ENCODE data around the gene COX6A2.

COX6A2 gene

DNA sequence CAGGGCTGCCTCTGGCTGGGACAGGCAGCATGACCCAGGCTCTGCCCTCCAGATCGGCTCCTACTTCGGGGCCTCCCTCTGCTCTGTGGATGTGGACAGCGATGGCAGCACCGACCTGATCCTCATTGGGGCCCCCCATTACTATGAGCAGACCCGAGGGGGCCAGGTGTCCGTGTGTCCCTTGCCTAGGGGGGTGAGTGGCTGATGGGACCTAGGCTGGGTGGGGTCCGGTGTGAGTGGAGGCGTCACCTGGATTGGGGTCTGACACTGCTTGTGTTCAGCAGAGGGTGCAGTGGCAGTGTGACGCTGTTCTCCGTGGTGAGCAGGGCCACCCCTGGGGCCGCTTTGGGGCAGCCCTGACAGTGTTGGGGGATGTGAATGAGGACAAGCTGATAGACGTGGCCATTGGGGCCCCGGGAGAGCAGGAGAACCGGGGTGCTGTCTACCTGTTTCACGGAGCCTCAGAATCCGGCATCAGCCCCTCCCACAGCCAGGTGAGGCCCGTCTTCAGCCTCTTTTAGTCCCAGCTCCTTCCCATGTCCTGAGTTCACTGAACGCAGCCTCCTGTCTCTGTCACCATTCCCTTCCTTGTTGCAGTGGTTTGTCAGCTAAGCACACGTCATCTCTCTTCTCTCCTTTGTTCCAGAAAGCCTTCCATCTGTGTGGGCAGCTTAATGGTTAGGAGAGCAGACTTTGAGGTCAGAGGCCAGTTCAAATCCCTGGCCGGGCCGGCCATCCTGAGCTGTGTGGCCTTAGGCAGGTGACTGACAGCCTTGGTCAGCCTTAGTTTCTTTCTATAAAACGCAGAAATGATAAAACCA lies 16.9 kb downstream of the COX6A2 start:
- H3K79me2 ChIP-seq (ENCODE audit: control insufficient read depth, insufficient read depth, low read length), result no peaks in the 10 kb centered on the region
- no peak overlapping the region for H3K18ac ChIP-seq (ENCODE audit: low read length)
- DNase-seq, result no peak
- H2BK120ac ChIP-seq (ENCODE audit: low read depth, low read length), result no peak overlapping the region
- no peak overlapping the region for H2BK15ac ChIP-seq (replicated peaks; ENCODE audit: low read depth)
- no peak overlapping the region for H4K5ac ChIP-seq (ENCODE audit: low read length)
- no peak overlapping the region for H3K4ac ChIP-seq (ENCODE audit: low read depth, low read length)
- no peak overlapping the region for H2AK5ac ChIP-seq (ENCODE audit: low read length)
- no peaks in the 10 kb centered on the region for H3K36me3 ChIP-seq (ENCODE audit: control insufficient read depth, insufficient read depth, low read length)
- H3K27me3 ChIP-seq (ENCODE audit: insufficient read depth, low read length, poor library complexity), result no peaks in the 10 kb centered on the region
- no peak overlapping the region for H2BK5ac ChIP-seq (ENCODE audit: low read length)
- H3K79me1 ChIP-seq (ENCODE audit: low read length), result no peaks in the 10 kb centered on the region
- no peak overlapping the region for H3K4me3 ChIP-seq (ENCODE audit: low read length)
- H3K56ac ChIP-seq (ENCODE audit: low read length), result no peak overlapping the region
- H3K23ac ChIP-seq (ENCODE audit: low read length), result no peak overlapping the region
- H3K4me2 ChIP-seq (ENCODE audit: low read length), result no peak overlapping the region
- no peak overlapping the region for H4K8ac ChIP-seq (ENCODE audit: low read depth, low read length)
- WGBS (ENCODE audit: extremely low coverage, insufficient coverage, low lambda C conversion rate), result no CpG with 5 or more reads among the region's 22 CpGs
- no peak overlapping the region for H3K9ac ChIP-seq (ENCODE audit: low read length)
- H3K4me1 ChIP-seq (ENCODE audit: control insufficient read depth, low read depth, low read length), result no peaks in the 10 kb centered on the region
- H3K27ac ChIP-seq (ENCODE audit: low read depth, low read length), result no peak overlapping the region

DNA sequence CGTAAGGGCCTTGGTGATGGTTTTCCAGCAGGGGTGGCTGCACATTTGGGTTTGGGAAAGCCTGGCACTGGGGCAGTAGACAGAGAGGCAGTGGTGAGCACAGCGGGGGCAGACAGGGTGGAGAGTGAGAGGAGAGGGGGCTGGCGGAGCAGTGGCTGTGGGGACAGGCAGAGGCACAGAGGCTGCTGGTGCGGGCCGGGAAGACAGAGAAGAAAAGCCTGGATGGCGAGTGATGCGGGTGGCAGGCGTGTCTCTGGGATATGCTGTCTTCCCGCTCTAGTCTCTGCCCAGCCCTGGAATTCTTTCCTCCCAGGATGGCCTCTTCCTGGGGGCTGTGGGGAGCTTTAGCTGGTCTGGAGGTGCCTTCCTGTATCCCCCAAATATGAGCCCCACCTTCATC lies 18.1 kb downstream of the COX6A2 start:
- Histone ChIP-seq H3K4me2 (ENCODE audit: low read length) (no peak overlapping the region), H3K36me3 (ENCODE audit: control insufficient read depth, insufficient read depth, low read length) (no peaks in the 10 kb centered on the region), H3K9ac (ENCODE audit: low read length) (no peak overlapping the region), H2AK5ac (ENCODE audit: low read length) (no peak overlapping the region), H3K23ac (ENCODE audit: low read length) (no peak overlapping the region), H3K18ac (ENCODE audit: low read length) (no peak overlapping the region), H3K79me1 (ENCODE audit: low read length) (no peaks in the 10 kb centered on the region), H3K56ac (ENCODE audit: low read length) (no peak overlapping the region), H3K4me3 (ENCODE audit: low read length) (no peak overlapping the region), H3K79me2 (ENCODE audit: control insufficient read depth, insufficient read depth, low read length) (no peaks in the 10 kb centered on the region), H3K27ac (ENCODE audit: low read depth, low read length) (no peak overlapping the region), H2BK5ac (ENCODE audit: low read length) (no peak overlapping the region), H4K8ac (ENCODE audit: low read depth, low read length) (no peak overlapping the region), H2BK120ac (ENCODE audit: low read depth, low read length) (no peak overlapping the region), H4K5ac (ENCODE audit: low read length) (no peak overlapping the region), H3K4ac (ENCODE audit: low read depth, low read length) (no peak overlapping the region), H3K4me1 (ENCODE audit: control insufficient read depth, low read depth, low read length) (no peaks in the 10 kb centered on the region), H3K27me3 (ENCODE audit: insufficient read depth, low read length, poor library complexity) (no peaks in the 10 kb centered on the region), H2BK15ac (replicated peaks; ENCODE audit: low read depth) (no peak overlapping the region)
- no peak for DNase-seq
- WGBS (ENCODE audit: extremely low coverage, insufficient coverage, low lambda C conversion rate), result no CpG with 5 or more reads among the region's 9 CpGs

DNA sequence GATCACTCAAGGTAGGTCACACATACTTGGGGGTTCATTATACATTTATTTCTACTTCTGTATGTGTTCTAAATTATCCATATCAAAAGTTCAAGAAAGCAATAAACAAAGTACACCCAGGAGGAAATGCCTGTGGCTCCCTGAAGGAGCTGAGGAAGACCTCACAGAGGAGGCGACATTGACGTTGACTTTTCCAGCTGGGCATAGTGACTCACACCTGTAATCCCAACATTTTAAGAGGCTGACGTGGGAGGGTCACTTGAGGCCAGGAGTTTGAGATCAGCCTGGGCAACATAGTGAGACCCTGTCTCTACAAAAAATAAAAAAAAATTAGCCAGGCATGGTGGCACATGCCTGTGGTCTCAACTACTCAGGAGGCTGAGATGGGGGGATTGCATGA lies 18.7 kb downstream of the COX6A2 start:
- no peak for DNase-seq
- Histone ChIP-seq H3K9ac (ENCODE audit: low read length) (no peak overlapping the region), H2BK5ac (ENCODE audit: low read length) (no peak overlapping the region), H3K56ac (ENCODE audit: low read length) (no peak overlapping the region), H3K79me1 (ENCODE audit: low read length) (no peaks in the 10 kb centered on the region), H2BK15ac (replicated peaks; ENCODE audit: low read depth) (no peak overlapping the region), H4K8ac (ENCODE audit: low read depth, low read length) (no peak overlapping the region), H3K4me2 (ENCODE audit: low read length) (no peak overlapping the region), H3K79me2 (ENCODE audit: control insufficient read depth, insufficient read depth, low read length) (no peaks in the 10 kb centered on the region), H3K18ac (ENCODE audit: low read length) (no peak overlapping the region), H3K4ac (ENCODE audit: low read depth, low read length) (no peak overlapping the region), H2AK5ac (ENCODE audit: low read length) (no peak overlapping the region), H3K4me3 (ENCODE audit: low read length) (no peak overlapping the region), H3K23ac (ENCODE audit: low read length) (no peak overlapping the region), H3K4me1 (ENCODE audit: control insufficient read depth, low read depth, low read length) (no peaks in the 10 kb centered on the region), H3K27ac (ENCODE audit: low read depth, low read length) (no peak overlapping the region), H4K5ac (ENCODE audit: low read length) (no peak overlapping the region), H2BK120ac (ENCODE audit: low read depth, low read length) (no peak overlapping the region), H3K27me3 (ENCODE audit: insufficient read depth, low read length, poor library complexity) (no peaks in the 10 kb centered on the region), H3K36me3 (ENCODE audit: control insufficient read depth, insufficient read depth, low read length) (no peaks in the 10 kb centered on the region)
- WGBS (ENCODE audit: extremely low coverage, insufficient coverage, low lambda C conversion rate), result no CpG with 5 or more reads among the region's 3 CpGs

DNA sequence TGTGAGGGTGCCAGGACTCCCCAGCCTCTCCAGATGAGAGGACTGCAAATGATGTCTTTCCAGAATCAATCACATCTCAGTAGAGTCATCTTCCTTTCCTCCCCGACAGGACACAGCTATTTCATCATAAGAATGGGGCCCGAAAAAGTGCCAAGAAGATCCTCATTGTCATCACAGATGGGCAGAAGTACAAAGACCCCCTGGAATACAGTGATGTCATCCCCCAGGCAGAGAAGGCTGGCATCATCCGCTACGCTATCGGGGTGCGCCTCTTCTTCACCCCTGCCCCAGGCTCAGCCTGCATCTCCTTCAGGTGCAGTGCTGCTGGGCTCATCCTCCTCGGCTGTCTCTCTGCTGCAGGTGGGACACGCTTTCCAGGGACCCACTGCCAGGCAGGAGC lies 20.8 kb downstream of the COX6A2 start:
- DNase-seq, result no peak
- H3K27ac ChIP-seq (ENCODE audit: low read depth, low read length), result no peak overlapping the region
- no peak overlapping the region for H4K5ac ChIP-seq (ENCODE audit: low read length)
- H3K23ac ChIP-seq (ENCODE audit: low read length), result no peak overlapping the region
- H3K79me1 ChIP-seq (ENCODE audit: low read length), result no peaks in the 10 kb centered on the region
- H2BK120ac ChIP-seq (ENCODE audit: low read depth, low read length), result no peak overlapping the region
- no peak overlapping the region for H3K56ac ChIP-seq (ENCODE audit: low read length)
- H3K4ac ChIP-seq (ENCODE audit: low read depth, low read length), result no peak overlapping the region
- H3K4me2 ChIP-seq (ENCODE audit: low read length), result no peak overlapping the region
- H4K8ac ChIP-seq (ENCODE audit: low read depth, low read length), result no peak overlapping the region
- no CpG with 5 or more reads among the region's 8 CpGs for WGBS (ENCODE audit: extremely low coverage, insufficient coverage, low lambda C conversion rate)
- H3K18ac ChIP-seq (ENCODE audit: low read length), result no peak overlapping the region
- H3K36me3 ChIP-seq (ENCODE audit: control insufficient read depth, insufficient read depth, low read length), result no peaks in the 10 kb centered on the region
- H2AK5ac ChIP-seq (ENCODE audit: low read length), result no peak overlapping the region
- no peaks in the 10 kb centered on the region for H3K4me1 ChIP-seq (ENCODE audit: control insufficient read depth, low read depth, low read length)
- no peaks in the 10 kb centered on the region for H3K79me2 ChIP-seq (ENCODE audit: control insufficient read depth, insufficient read depth, low read length)
- H3K4me3 ChIP-seq (ENCODE audit: low read length), result no peak overlapping the region
- no peaks in the 10 kb centered on the region for H3K27me3 ChIP-seq (ENCODE audit: insufficient read depth, low read length, poor library complexity)
- H2BK15ac ChIP-seq (replicated peaks; ENCODE audit: low read depth), result no peak overlapping the region
- no peak overlapping the region for H2BK5ac ChIP-seq (ENCODE audit: low read length)
- no peak overlapping the region for H3K9ac ChIP-seq (ENCODE audit: low read length)

DNA sequence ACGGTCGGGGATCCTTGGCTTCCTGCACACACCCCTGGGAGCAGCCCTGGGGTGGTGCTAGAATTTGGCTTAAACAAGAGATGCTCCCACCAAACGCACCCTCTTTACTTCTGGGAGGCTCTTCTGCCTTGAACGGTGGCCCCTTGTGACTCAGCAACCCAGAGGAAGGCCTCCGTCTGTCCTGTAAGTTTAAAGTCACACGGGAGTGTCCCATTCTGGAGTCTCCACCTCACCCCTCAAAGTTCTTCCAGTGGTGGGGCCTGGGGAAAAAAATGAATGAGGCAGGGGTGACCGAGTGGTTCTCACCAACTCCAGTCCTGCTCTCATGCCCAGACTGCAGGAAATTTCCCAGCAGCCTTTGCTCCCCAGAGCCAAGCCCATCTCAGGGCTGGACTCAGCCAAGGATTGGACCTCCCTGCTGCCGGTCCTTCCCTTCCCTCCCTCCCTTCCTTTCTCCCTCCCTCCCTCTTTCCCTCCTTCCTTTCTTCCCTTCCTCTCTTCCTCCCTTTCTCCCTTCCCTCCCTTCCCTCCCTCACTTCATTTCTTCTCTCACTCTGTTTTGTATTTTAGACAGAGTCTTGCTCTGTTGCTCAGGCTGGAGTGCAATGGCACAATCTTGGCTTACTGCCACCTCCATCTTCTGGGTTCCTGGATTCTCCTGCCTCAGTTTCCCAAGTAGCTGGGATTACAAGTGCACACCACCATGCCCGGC lies 23.7 kb downstream of the COX6A2 start:
- no peak overlapping the region for H3K4ac ChIP-seq (ENCODE audit: low read depth, low read length)
- WGBS (ENCODE audit: extremely low coverage, insufficient coverage, low lambda C conversion rate), result no CpG with 5 or more reads among the region's 9 CpGs
- H4K8ac ChIP-seq (ENCODE audit: low read depth, low read length), result no peak overlapping the region
- H3K23ac ChIP-seq (ENCODE audit: low read length), result no peak overlapping the region
- H3K27ac ChIP-seq (ENCODE audit: low read depth, low read length), result no peak overlapping the region
- no peak overlapping the region for H4K5ac ChIP-seq (ENCODE audit: low read length)
- no peak overlapping the region for H2BK120ac ChIP-seq (ENCODE audit: low read depth, low read length)
- H3K4me1 ChIP-seq (ENCODE audit: control insufficient read depth, low read depth, low read length), result no peaks in the 10 kb centered on the region
- H3K4me3 ChIP-seq (ENCODE audit: low read length), result no peak overlapping the region
- no peaks in the 10 kb centered on the region for H3K79me2 ChIP-seq (ENCODE audit: control insufficient read depth, insufficient read depth, low read length)
- no peak overlapping the region for H2AK5ac ChIP-seq (ENCODE audit: low read length)
- H3K18ac ChIP-seq (ENCODE audit: low read length), result no peak overlapping the region
- no peaks in the 10 kb centered on the region for H3K79me1 ChIP-seq (ENCODE audit: low read length)
- H3K27me3 ChIP-seq (ENCODE audit: insufficient read depth, low read length, poor library complexity), result no peaks in the 10 kb centered on the region
- H3K4me2 ChIP-seq (ENCODE audit: low read length), result no peak overlapping the region
- H2BK15ac ChIP-seq (replicated peaks; ENCODE audit: low read depth), result no peak overlapping the region
- H3K9ac ChIP-seq (ENCODE audit: low read length), result no peak overlapping the region
- no peak for DNase-seq
- H3K56ac ChIP-seq (ENCODE audit: low read length), result no peak overlapping the region
- no peak overlapping the region for H2BK5ac ChIP-seq (ENCODE audit: low read length)
- H3K36me3 ChIP-seq (ENCODE audit: control insufficient read depth, insufficient read depth, low read length), result no peaks in the 10 kb centered on the region
